Measurements from ENCODE around the gene GIGYF2.

- no peak for TF ChIP-seq CTCF (IDR thresholded peaks at IDR 0.05; ENCODE audit: borderline replicate concordance, extremely low read depth, low read length, poor library complexity, severe bottlenecking)
- TF ChIP-seq EZH2 (IDR thresholded peaks at IDR 0.05; ENCODE audit: borderline replicate concordance, low read depth, low read length, severe bottlenecking): no peak
Observed at GRCh38 chr2:232689152-232689910, 7.8 kb upstream of the GIGYF2 start.
